Limb (tissue), 2 donors: Measurements from ENCODE around the gene NCL.
"Not testable (repeated sequence)": the region's sequence is repeated elsewhere in the genome, so short reads cannot be mapped to it uniquely, and the experiment has no call there.

ENCODE experiments used
- DNase-seq, 2 donors: peaks; one replicate each; pipeline ENCODE4 v3.0.0-alpha.2; 2016; ENCODE audit errors: extremely low spot score in 2 of 2

Gene NCL

DNA sequence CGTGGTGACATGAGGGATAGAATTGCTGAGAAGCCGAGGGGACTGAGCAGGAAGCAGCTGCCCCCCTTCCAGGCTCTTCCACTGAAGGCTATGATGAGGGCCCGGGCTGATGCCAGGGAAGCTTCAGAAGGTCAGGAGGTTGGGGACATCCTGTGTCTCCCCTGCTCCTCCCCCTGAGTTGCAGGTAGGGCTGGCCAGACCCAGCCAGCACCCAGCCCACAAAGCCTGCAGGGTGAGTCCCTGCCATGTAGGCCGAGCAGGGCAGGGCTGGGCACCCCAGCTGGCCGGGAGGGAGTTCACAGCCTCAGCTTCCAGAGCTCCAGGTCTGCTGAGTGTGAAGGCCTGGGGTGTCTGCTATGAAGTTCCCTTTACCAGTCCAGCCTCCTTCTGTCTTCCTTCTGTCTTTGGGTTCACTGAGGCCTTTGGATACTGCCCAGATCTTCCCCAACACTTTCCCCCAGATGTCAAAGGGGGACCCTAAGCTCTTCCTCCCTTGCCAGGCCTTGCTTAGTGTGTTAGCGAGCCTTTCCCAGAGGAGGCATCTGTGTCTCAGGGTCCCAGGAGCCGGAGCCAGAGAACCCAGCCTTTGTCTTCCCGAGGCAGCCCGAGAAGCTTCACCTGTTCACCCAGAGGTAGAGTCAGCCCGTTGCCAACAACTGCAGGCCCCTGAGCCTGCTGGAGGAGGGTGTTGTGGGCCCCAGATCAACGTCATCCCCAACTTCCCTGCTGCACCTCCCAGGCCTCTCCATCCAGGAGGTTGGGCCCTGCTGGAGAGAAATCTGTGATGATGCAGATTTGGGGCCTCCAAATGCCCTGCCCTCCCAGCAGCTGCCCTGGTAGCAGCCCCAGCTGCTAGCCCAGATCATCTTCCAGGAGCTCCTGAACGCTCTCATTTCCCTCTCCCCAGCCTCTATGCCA is 3.6 kb upstream of the NCL start:
- peak in 1 of 2 donors; percentile 40 for DNase-seq

DNA sequence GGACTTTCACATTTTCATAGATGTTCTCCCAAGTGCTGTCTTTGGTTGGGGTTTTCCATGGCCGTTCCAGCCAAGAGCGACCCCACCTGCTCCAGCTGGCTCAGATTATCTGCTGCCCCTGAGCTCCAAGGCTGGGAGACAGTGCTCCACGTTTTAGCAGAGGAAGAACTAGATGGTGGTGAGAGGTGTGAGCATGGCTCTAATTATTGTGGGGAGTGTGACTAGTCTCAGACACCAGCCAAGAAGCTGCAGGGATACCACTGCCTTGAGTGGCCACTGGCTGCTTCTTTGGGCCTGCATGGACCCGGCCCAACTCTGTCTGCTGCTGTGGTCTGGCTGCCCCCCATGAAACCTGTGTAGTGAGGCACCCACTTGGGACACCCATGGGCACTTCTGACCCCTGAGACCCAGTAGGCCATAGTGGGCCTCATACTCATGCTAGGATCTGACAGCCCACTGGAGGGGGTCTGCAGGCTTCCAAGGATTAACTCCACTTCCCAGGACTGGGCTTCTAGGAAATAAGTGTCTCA is 2.8 kb upstream of the NCL start:
- no peak for DNase-seq

DNA sequence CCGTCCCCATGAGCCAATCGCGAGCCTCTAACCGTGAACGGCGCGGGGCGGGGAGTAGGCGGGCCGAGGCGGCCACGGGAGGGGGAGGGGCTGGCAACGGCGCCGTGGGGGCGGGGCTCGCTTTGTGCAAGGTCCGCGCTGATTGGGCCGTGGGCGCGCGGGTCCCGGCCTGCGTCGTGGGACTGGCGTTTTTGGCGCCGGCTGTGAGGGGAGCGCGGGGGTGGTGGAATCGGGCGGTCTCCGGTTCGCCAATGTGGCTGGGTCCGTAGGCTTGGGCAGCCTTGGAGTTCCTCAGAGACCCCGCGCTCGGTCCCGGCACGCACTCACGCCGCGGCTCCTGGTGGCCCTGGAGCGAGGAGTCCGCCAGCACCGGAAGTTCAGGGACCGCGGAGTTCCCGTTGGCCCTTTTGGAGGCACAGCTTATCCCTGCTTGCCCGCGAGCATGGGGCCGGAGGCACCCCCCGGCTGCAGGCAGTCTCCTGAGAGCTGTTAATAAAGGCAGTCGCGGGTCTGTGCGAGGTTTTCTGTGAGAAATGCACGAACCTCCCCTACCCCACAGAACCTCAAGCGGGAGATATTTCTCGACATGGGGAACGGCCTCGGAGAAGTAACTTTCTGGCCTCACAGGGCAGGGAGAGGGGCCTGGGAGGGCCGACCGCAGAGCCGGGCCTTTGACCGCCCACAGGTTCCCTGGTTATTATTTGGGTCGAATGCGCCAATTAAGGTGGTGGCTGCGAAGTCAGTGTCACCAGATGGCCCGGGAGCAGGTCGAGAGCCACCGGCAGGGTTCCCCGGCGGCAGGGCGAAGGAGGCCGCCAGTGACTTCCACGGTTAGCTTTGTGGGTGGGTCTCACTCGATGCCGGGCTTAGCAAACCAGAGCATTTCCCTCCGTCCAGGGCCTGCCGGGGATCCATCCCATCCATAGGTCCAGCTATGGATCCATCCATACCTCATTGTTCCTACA is 574 bp upstream of the NCL start:
- peak; percentile 96 to 100 for DNase-seq

DNA sequence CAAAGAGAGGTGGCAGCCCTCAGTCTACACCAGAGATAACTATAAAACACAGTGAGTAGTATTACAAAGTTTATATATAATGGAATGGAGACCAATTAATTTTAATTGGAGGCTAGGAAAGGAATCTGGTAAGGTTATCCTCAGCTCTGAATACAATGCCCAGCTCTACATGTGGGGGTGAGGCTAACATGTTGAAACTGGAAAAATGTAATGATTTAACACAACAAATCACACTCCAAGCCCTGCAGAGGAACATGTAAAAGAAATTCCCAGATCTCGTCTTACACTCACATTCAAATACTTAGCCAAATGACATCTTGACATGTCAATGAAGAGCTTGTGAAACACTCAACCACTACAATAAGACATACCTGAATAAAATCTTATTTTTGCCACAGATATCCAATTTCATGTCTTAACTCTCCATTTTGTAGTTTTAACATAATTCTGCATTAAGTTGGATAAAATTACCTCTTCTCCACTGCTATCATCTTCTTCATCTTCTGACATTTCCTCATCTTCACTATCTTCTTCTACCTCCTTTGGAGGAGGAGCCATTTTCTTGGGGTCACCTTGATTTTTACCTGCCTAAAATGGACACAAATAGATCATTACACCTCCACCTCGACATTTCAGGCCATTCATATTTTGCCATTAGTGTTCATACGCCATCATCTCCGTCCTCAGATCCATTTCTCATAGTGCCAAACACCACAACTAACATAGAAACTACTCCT is 1.4 kb downstream of the NCL start:
- DNase-seq, result no peak

DNA sequence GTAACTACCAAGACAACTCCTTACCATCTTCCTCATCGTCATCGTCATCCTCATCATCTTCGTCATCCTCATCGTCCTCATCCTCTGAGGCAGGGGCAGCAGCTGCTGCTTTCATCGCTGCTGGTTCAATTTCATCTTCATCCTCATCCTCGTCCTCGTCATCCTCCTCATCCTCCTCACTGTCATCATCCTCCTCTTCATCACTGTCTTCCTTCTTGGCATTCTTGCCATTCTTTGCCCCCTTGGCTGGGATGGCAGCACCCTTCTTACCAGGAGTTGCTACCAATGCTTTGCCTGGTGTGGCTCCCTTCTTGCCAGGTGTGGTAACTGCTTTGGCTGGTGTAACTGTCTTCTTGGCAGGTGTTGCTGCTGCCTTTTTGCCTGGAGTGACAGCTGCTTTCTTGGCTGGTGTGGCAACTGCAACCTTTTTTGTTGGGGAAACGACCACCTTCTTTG is 2.7 kb downstream of the NCL start:
- no peak for DNase-seq

DNA sequence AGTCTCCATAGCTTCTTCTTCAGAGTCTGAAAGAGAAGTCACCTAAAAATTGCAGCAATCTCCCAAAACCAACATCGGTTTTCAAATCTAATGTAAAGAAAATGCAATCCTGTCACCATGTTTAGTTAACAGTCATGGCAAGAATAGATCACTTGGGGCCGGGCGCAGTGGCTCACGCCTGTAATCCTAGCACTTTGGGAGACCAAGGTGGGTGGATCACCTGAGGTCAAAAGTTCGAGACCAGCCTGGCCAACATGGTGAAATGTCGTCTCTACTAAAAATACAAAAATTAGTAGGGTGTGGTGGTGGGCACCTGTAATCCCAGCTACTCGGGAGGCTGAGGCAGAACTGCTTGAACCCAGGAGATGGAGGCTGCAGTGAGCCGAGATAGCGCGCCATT is 3.4 kb downstream of the NCL start:
- DNase-seq, result not testable (repeated sequence)

DNA sequence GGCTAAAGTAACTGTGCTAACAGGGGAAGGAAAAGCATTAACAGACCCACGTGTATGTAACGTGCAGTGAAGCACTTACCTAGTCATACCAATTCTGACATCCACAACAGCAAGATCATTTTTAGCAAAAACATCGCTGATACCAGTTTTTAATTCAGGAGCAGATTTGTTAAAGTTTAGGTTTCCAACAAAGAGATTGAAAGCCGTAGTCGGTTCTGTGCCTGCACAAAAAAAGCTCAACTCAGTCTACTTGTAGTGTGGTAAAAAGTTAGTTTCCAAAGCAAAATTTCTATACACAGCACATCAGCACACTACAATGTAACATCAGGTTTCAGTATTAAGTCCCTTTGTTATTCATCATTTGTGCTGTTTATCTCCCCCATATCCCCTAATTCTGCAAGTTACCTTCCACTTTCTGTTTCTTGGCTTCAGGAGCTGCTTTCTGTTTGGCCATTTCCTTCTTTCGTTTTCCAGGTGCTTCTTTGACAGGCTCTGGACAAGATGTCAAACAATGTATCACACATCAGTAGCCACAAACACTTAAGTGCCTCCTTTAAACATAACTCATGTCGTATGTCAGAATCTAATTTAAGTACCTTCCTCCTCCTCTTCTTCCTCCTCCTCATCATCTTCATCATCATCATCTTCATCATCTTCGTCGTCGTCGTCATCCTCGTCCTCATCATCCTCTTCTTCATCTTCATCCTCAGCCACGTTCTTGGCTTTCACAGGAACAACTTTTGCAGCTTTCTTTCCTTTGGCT is 4.0 kb downstream of the NCL start:
- DNase-seq, result no peak

DNA sequence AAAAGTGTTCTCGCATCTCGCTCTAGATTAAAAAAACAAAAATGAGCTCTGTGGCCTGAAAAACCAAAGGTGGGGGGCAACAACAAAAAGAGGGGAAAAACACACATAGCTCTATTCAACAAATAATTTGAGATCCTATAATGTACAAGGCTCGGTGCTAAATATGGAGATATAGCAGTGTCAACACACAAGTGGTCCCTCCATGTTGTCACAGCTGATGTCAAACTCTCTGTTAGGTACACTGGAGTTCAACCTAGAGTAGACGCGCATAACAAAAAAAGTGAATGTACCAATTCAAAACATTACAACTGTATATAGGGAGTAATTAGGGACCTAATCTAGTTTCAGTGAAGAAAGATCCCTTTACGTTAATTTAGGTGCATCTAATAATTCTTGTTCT is 5.9 kb downstream of the NCL start:
- no peak for DNase-seq

DNA sequence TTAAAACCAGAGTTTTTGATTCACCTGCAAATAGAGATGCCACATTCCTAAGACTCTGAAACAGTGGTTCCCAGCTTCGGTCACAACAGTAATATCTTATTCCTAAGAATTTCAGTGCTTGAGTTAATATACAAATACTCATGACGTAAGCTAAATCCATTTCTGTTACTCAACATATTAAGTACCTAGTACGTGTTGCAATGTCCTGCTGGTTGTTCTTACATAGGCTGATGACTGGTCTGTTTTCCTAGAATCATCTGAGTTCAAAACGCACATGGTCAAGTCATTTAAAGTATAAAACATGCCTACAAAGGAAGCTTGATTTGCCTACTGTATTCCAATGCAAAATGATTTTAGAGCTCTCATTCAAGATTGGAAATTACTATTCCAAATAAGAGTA is 7.2 kb downstream of the NCL start:
- no peak for DNase-seq

DNA sequence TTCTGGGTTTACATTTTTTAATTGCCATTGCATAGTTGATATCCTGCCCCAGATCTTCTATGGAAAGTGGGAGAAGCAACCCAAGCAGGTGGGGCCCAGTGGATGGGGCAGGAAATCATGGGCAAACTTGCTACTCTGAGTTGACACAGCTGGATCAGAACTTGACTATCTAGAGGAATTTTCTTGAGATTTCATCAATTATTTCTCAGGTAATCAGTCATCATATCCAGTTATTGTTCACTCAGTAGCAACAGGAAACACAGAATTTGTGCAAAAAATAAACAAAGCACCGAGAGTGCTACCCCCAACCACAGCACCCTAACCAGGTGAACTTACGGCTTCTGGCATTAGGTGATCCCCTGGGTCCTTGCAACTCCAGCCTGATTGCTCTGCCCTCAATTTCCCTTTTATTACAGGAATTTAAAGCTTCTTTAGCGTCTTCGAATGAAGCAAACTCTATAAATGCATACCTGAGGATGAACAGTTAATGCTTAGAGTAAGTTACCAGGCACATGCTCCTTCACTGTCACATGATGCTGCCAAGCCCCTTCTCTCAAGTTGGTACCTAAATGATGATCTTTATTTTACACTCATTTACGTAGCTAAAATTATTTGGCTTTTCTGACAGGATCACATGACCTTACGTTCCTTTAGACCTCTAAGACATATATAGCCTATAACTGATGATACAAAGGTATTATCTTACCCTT is 7.8 kb downstream of the NCL start:
- DNase-seq, result no peak

DNA sequence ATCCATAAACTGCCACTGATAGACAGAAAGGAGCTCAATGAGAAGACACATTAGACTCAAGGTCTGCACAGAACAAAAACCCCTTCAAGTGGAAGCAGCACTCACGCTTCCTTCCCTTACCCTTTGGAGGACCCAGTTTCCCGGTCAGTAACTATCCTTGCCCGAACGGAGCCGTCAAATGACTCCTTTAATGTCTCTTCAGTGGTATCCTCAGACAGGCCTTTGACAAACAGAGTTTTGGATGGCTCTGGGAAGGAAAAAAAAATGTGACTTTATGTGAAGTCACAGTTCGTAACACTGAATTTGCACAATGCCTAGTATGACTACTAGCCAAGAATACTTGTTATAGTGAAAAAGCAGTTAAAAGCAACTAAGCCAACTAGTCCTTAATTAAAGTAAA is 8.4 kb downstream of the NCL start:
- DNase-seq, result no peak

DNA sequence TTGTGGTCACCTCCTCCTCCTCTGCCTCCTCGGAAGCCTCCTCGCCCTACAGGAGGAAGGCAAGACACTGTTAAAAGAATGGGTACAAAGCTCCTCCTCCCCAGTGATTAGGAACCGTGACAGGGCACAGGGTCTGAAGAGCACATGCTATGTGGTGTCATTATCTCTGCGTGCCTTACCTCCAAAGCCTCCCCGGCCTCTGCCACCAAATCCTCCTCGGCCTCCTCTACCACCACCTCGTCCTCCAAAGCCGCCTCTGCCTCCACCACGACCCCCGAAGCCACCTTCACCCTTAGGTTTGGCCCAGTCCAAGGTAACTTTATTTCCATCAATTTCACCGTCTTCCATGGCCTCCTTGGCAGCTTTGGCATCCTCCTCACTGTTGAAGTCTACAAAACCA is 9.1 kb downstream of the NCL start:
- no peak for DNase-seq

DNA sequence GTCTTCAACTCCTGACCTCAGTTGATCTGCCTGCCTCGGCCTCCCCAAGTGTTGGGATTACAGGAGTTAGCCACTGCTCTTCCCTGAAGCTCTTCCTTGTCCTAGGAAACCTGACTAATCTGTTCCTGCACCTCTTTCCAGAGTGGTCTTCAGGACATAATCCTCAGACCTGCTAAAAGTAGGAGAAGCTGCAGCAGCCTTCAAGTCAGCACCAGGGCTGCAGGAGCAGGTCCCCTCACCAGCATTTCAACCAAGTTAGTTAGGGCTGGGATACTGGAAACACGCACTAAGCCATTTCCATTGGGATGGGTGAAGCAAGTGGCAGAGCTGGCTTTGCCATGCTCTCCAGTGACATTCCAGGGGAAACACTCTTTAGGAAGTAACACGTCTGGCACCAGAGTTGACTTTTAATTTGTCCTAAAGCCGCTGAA is 9.9 kb downstream of the NCL start:
- DNase-seq, result no peak

DNA sequence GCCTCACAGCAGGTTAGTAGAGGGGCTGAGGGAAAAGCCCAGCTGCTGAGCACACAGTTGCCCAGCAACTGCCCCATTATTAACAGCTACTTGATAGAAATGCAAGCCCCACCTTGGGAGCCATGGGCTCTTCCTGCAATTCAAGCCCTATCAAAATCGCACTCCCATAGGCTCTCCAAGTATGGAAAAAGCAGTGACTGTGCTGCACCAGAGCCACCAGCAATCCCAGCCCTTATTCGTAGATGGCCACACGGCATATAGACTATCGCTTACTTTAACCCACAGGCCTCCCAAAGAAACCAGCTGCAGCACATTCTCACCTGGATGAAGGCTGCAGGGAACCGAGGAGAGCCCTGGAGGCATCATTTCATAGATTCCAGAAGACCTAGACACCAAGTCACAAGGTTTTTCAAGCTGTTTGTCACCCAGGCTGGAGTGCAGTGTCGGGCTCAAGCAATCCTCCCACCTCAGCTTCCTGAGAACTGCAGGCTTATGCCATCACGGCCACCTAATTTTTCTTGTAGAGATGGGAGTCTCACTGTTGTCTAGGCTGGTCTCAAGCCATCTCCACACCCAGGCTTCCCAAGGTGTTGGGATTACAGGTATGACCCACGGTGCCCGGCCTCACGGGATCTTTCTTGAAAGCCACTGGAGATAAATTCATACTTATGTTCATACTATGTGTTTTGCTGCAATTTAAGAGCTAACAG is 11.3 kb downstream of the NCL start:
- no peak for DNase-seq

DNA sequence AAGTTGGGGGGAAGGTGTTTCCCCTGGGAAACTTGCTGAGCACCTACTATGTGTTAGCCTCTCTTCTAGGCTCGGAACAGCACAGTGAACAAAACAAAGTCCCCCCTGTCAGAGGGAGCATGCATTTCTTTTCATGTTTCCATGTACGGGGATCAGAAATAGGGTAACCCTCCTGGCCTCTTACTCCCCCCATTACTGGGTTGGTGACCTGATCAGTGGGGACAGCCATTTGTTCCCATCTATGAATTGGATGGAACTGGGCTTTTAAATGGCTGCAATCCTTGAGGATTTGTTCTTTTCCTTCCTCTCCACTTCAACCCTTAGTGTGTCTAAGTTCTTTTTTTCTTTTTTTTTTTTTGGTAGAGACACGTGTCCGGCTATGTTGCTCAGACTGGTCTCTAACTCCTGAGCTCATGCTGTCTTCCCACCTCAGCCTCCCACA is 13.7 kb downstream of the NCL start:
- DNase-seq, result no peak

DNA sequence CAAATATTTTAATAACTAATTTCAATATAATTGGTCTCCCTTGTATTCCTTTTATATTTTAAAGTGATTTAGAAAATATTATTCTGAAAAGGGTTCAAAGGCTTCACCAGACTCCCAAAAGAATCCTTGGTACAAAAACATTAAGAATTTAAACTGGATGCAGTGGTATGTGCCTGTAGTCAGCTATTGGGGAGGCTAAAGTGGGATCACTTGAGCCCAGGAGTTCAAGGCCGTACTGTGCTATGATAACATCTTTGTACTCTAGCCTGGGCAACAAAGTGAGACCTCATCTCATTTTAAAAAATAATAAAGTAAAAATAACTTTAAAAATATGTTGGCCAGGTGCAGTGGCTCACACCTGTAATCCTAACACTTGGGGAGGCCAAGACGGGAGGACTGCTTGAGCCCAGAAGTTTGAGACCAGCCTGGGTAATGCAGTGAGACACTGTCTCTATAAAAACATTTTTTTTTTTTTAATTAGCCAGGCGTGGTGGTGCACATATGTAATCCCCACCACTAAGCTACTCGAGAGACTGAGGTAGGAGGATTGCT is 14.7 kb downstream of the NCL start:
- DNase-seq, result no peak

DNA sequence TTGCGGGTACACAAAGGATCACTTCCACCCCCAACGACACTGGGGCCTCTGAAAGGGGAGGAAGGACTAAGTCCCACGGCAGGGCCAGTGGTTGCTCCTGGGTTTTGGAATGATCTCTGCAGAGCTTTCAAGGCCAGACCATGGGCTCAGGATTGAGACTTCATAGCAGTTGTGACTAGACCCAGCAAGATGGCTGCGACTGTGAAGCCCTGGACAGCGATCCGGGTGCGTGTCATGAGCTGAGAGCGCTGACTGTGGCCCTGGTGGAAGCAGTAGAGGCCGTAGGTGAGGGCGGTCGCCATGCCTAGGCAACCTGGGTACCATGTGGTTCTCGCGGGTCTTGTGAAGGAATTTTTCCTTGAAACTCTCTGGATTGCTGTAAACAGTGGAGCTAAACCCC is 27.3 kb downstream of the NCL start:
- DNase-seq, result no peak

DNA sequence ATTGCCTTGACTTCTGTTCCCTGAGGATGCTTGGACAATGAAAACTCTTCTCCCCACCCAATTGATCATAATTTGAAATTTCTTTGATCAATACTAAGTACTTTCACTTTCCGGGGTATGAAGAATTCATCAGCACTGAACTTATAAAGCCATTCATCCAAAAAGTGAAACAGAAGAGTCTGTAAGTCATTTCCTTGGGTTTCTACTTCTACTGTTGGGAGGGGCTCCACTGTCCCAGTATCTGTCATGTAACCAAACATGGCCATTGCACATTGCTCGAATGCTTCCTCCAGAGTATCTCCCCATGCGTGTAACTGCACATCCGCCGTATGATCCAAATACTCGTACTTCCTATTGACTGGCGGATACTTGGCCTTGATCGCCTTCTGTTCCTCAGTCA is 30.3 kb downstream of the NCL start:
- DNase-seq, result no peak

DNA sequence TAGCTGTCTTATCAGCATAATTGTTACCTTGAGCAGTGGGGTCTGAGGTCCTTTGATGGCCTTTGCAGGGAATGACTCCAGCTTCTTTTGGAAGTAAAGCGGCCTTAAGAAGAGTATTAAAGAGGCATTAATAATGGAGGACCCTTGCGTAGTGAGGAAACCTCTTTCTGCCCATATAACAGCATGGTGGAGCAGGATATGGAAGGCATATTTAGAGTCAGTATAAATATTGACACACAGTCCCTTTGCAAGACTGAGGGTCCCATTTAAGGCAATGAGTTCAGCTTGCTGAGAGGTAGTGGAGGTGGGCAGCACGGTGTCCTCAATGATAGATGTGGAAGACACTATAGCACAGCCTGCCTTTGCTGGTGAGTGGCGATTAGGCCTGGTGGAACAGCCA is 32.7 kb downstream of the NCL start:
- DNase-seq, result no peak
